SK-N-SH (cell line): Measurements from ENCODE around the gene NMBR. TPM values are rescaled to one million over a fixed set of nuclear protein-coding genes. Genes with fewer than 3 reads are reported as not detected.

ENCODE experiments used
- CTCF ChIA-PET: fragments of 300-600, 350-600 bp; formaldehyde crosslinking; extraction: SDS; loops from one replicate; lab custom pipeline; 2021; lab: Yijun Ruan, JAX
- POLR2A ChIA-PET: fragments of 350-600 bp; sonication (Branson Sonifier 250); formaldehyde crosslinking; extraction: SDS; loops from one replicate; lab custom pipeline; 2020; ENCODE audit warnings: antibody characterized with exemption, inconsistent platforms; lab: Yijun Ruan, JAX
- DNase-seq: peaks from one replicate; pipeline ENCODE4 v3.0.0; 2012
- H2AFZ ChIP-seq: fragments of 200-600 bp; sonication (generic); 2 replicates; pipeline ENCODE4 v1.8.1; 2016; ENCODE audit warnings: antibody characterized with exemption, mild to moderate bottlenecking, low read depth
- H3F3A ChIP-seq: fragments of 200-600 bp; sonication (generic); replicated peaks from 2 replicates; pipeline ENCODE3; 2016; ENCODE audit warnings: antibody characterized with exemption, mild to moderate bottlenecking; ENCODE audit not compliant: insufficient read depth
- H3K27ac ChIP-seq, 2 experiments: fragments of 200-500 bp in 1 of 2; fragments of 200-600 bp in 1 of 2; sonication (Bioruptor generic) in 1 of 2; sonication (generic), shearing (Covaris generic) in 1 of 2; 2 replicates each; pipeline versions ENCODE4 v1.5.1 to v1.6.1; 2014 to 2016; ENCODE audit warnings: low read depth in 2 of 2, inconsistent platforms in 1 of 2, low read length in 1 of 2, mild to moderate bottlenecking in 1 of 2, mixed read lengths in 1 of 2
- H3K27me3 ChIP-seq: fragments of 200-600 bp; sonication (generic), shearing (Covaris generic); 2 replicates; pipeline ENCODE4 v1.6.1; 2016; ENCODE audit warnings: mixed run types; ENCODE audit not compliant: insufficient read depth
- H3K36me3 ChIP-seq, 2 experiments: fragments of 200-500 bp in 1 of 2; fragments of 200-600 bp in 1 of 2; sonication (Bioruptor generic) in 1 of 2; sonication (generic) in 1 of 2; replicated peaks in 1 of 2; 2 replicates each; pipeline versions ENCODE3 to v1.5.1; 2014 to 2016; ENCODE audit warnings: low read length in 1 of 2, mild to moderate bottlenecking in 1 of 2; ENCODE audit not compliant: insufficient read depth in 2 of 2, control insufficient read depth in 1 of 2
- H3K4me1 ChIP-seq, 2 experiments: fragments of 200-500 bp in 1 of 2; fragments of 200-600 bp in 1 of 2; sonication (Bioruptor generic) in 1 of 2; sonication (generic), shearing (Covaris generic) in 1 of 2; 2 replicates each; pipeline versions ENCODE4 v1.5.1 to v1.6.1; 2014 to 2016; ENCODE audit warnings: low read depth in 1 of 2, low read length in 1 of 2, mixed run types in 1 of 2; ENCODE audit not compliant: insufficient read depth in 2 of 2, control insufficient read depth in 1 of 2
- H3K4me2 ChIP-seq: fragments of 200-600 bp; sonication (generic), shearing (Covaris generic); 2 replicates; pipeline ENCODE4 v1.6.1; 2017; ENCODE audit warnings: mixed run types
- H3K4me3 ChIP-seq, 2 experiments: fragments of 200-500 bp in 1 of 2; fragments of 200-600 bp in 1 of 2; sonication (Bioruptor generic) in 1 of 2; sonication (generic), shearing (Covaris generic) in 1 of 2; 2 replicates each; pipeline versions ENCODE4 v1.5.1 to v1.8.1; 2014 to 2016; ENCODE audit warnings: low read depth in 2 of 2, inconsistent platforms in 1 of 2, low read length in 1 of 2, mild to moderate bottlenecking in 1 of 2, mixed read lengths in 1 of 2, moderate library complexity in 1 of 2
- H3K79me2 ChIP-seq: fragments of 200-600 bp; sonication (generic); 2 replicates; pipeline ENCODE4 v1.8.1; 2017; ENCODE audit warnings: mild to moderate bottlenecking; ENCODE audit not compliant: insufficient read depth
- H3K9ac ChIP-seq: fragments of 200-600 bp; sonication (generic); 2 replicates; pipeline ENCODE4 v1.6.1; 2017; ENCODE audit warnings: mixed run types
- H3K9me2 ChIP-seq: fragments of 200-600 bp; sonication (generic); 2 replicates; pipeline ENCODE4 v1.6.1; 2017; ENCODE audit warnings: mixed run types
- H3K9me3 ChIP-seq: fragments of 200-600 bp; sonication (generic); 2 replicates; pipeline ENCODE4 v1.6.1; 2017; ENCODE audit warnings: mixed run types, mild to moderate bottlenecking, moderate library complexity
- H4K20me1 ChIP-seq: fragments of 200-600 bp; sonication (generic); 2 replicates; pipeline ENCODE4 v1.6.1; 2017; ENCODE audit warnings: mild to moderate bottlenecking, mixed run types; ENCODE audit not compliant: insufficient read depth
- CHD2 ChIP-seq: fragments of 150-350 bp; IDR thresholded peaks from 2 replicates; pipeline ENCODE4 v1.6.1; 2018; ENCODE audit warnings: low read length; ENCODE audit not compliant: partially characterized antibody
- CTCF ChIP-seq: fragments of 200-600 bp; sonication (generic); IDR thresholded peaks from 2 replicates; pipeline ENCODE4 v1.6.1; 2017; ENCODE audit warnings: antibody characterized with exemption, mild to moderate bottlenecking, moderate library complexity
- EP300 ChIP-seq, 2 experiments: IDR thresholded peaks; 2 replicates each; pipeline versions ENCODE4 v1.4.0 to v1.6.1; 2012; ENCODE audit warnings: borderline replicate concordance in 1 of 2, low read depth in 1 of 2, low read length in 1 of 2
- EZH2phosphoT487 ChIP-seq: fragments of 200-600 bp; sonication (generic); IDR thresholded peaks from 2 replicates; pipeline ENCODE4 v1.6.1; 2017; ENCODE audit warnings: low read depth, mixed run types, mild to moderate bottlenecking, antibody characterized with exemption, moderate library complexity, borderline replicate concordance
- FOXJ3 ChIP-seq: sonication (generic); formaldehyde crosslinking; IDR thresholded peaks from 2 replicates; pipeline ENCODE4 v1.5.1; 2020; ENCODE audit warnings: mild to moderate bottlenecking, missing genetic modification reagents
- GABPA ChIP-seq: IDR thresholded peaks from 2 replicates; pipeline ENCODE4 v1.4.0; 2012; ENCODE audit warnings: low read depth, mild to moderate bottlenecking
- MXI1 ChIP-seq: IDR thresholded peaks from 2 replicates; pipeline ENCODE4 v1.6.1; 2012; ENCODE audit warnings: mild to moderate bottlenecking, low read depth, low read length, improper control_type of control experiment
- POLR2AphosphoS5 ChIP-seq: IDR thresholded peaks from 2 replicates; pipeline ENCODE4 v1.6.1; 2012; ENCODE audit warnings: low read depth, low read length
- RAD21 ChIP-seq: IDR thresholded peaks from 2 replicates; pipeline ENCODE4 v1.6.1; 2012; ENCODE audit warnings: mild to moderate bottlenecking, low read length
- RCOR1 ChIP-seq: fragments of 150-350 bp; IDR thresholded peaks from 2 replicates; pipeline ENCODE4 v1.6.1; 2017; ENCODE audit warnings: antibody characterized with exemption, low read length
- RFX5 ChIP-seq: IDR thresholded peaks from 2 replicates; pipeline ENCODE4 v1.6.1; 2012; ENCODE audit warnings: mild to moderate bottlenecking, improper control_type of control experiment, low read length
- RXRA ChIP-seq: IDR thresholded peaks from 2 replicates; pipeline ENCODE4 v1.4.0; 2012; ENCODE audit warnings: low read depth, mild to moderate bottlenecking, borderline replicate concordance
- SMC3 ChIP-seq: IDR thresholded peaks from 2 replicates; pipeline ENCODE4 v1.6.1; 2012; ENCODE audit warnings: low read depth, low read length, improper control_type of control experiment
- TAF1 ChIP-seq: IDR thresholded peaks from 2 replicates; pipeline ENCODE4 v1.6.1; 2012; ENCODE audit warnings: low read depth, mild to moderate bottlenecking, low read length, moderate library complexity, borderline replicate concordance
- TCF12 ChIP-seq: IDR thresholded peaks from 2 replicates; pipeline ENCODE4 v1.4.0; 2012
- TEAD4 ChIP-seq: IDR thresholded peaks from 2 replicates; pipeline ENCODE4 v1.4.0; 2012; ENCODE audit warnings: mild to moderate bottlenecking, borderline replicate concordance; ENCODE audit not compliant: insufficient read depth
- USF2 ChIP-seq: fragments of 150-350 bp; IDR thresholded peaks from 2 replicates; pipeline ENCODE4 v1.6.1; 2017; ENCODE audit warnings: antibody characterized with exemption, low read length, low read depth, borderline replicate concordance
- WGBS: methylation state at CpG from one replicate; pipeline ENCODE4 v1.1.6; 2017; ENCODE audit warnings: low lambda C conversion rate; 5-methylcytosine and 5-hydroxymethylcytosine counted together
- polyA plus RNA-seq, 3 experiments: library from polyadenylated mRNA; depleted of rRNA; stranded (reverse); fragments of >200 nt; gene quantifications; 2 replicates each; pipeline ENCODE4 v1.2.3, GENCODE V29; 2012
- TF ChIP-seq, protein P1 (sequence below): IDR thresholded peaks from 2 replicates; pipeline ENCODE4; 2012
- TF ChIP-seq, protein P2 (sequence below): IDR thresholded peaks from 2 replicates; pipeline ENCODE4 v1.4.0; 2012; ENCODE audit warnings: low read depth, borderline replicate concordance

NMBR gene
- polyA plus RNA-seq, 1 of the 3 experiments (the other 2 are of a cell fraction), result not detected

DNA sequence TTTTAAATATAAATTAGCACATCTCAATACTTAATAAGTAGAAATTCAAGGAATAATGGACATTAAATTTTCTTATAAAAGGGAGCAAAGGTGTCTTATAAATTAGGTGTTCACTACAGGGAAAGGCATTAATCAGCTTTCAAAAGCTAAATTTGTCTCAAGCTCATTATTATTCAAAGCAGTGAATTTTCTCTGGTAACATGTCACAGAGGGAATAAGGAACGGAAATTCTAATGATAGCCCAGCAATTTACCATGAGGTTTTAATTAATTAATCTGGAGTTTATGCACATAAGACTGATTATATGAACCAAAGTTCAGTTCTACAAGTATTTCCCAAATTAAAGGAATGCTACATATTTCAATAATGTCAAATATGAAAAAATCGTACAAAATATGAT lies 29.6 kb downstream of the NMBR start:
- H3K9me3 ChIP-seq, result no peaks in the 10 kb centered on the region
- no peak overlapping the region for H3K4me2 ChIP-seq
- H3K9ac ChIP-seq, result no peak overlapping the region
- CTCF ChIA-PET, result interaction anchor here (1.6 kb wide), 1 partner anchor 128 kb away, joined by 4 read pairs; no protein-coding TSS in a partner anchor
- no peaks in the 10 kb centered on the region for H3K27me3 ChIP-seq
- H3K79me2 ChIP-seq, result no peaks in the 10 kb centered on the region
- no peaks in the 10 kb centered on the region for H4K20me1 ChIP-seq
- H3K27ac ChIP-seq, result no peak overlapping the region
- no peaks in the 10 kb centered on the region for H3K36me3 ChIP-seq
- no peaks in the 10 kb centered on the region for H3K9me2 ChIP-seq
- no peak overlapping the region for H2AFZ ChIP-seq
- DNase-seq, result no peak
- TF ChIP-seq SMC3 (no peak), RFX5 (no peak), RCOR1 (no peak), FOXJ3 (CRISPR knock-in tag) (no peak), EZH2phosphoT487 (no peak), CHD2 (no peak)
- TF ChIP-seq, protein P1, sequence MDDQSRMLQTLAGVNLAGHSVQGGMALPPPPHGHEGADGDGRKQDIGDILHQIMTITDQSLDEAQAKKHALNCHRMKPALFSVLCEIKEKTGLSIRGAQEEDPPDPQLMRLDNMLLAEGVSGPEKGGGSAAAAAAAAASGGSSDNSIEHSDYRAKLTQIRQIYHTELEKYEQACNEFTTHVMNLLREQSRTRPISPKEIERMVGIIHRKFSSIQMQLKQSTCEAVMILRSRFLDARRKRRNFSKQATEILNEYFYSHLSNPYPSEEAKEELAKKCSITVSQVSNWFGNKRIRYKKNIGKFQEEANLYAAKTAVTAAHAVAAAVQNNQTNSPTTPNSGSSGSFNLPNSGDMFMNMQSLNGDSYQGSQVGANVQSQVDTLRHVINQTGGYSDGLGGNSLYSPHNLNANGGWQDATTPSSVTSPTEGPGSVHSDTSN, result no peak
- POLR2A ChIA-PET, result no interaction called here
- H3K4me1 ChIP-seq, result no peaks in the 10 kb centered on the region
- no peak overlapping the region for H3K4me3 ChIP-seq
- WGBS, result 5% methylated on average over 2 of the region's 2 CpGs
- no peaks in the 10 kb centered on the region for H3F3A ChIP-seq

DNA sequence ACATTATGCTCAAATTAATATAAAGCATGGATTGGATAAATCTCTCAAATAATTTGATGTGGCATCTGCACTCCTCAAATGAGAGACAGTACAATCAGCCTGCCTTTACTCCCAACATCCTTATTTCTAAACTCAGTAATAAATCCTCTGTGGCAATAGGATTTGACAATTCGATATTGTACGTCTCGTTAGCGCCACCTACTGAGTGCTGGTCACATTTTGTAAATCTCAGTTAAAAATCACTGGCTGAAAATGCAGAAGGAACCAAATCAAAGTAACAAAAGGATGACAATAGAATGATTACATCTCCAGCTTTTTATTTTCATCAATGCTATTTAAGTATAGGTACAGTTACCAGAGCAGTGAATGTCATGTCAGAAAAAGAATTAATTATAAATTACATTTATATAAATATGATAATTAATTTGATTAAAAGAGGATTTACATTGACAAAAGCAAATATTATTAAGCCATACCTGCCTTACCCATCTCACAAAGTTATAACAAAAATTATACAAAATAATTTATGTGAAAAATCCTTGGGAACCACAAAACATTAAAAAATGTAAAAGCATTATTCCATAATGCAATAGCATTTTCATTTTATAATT lies 34.4 kb downstream of the NMBR start:
- WGBS, result 0% methylated on average over 4 of the region's 4 CpGs
- CTCF ChIA-PET, result interaction anchor here (0.6 to 3.0 kb wide), 21 partner anchors 8 to 436 kb away, joined by 3 to 26 read pairs (median 4); no protein-coding TSS in a partner anchor
- H3K9me2 ChIP-seq, result no peaks in the 10 kb centered on the region
- TF ChIP-seq RAD21 (peak; percentile 80), POLR2AphosphoS5 (no peak), RXRA (no peak), SMC3 (peak; percentile 47), TCF12 (no peak), EZH2phosphoT487 (no peak), TAF1 (no peak), USF2 (no peak), RCOR1 (0 out of 2 replicates have a peak, but pooled peaks have one; percentile 16), CTCF (peak; percentile 81), TEAD4 (no peak), EP300 (IDR thresholded peaks at IDR 0.05; ENCODE audit: borderline replicate concordance in 1 of 2, low read depth in 1 of 2, low read length in 1 of 2) (no peak), GABPA (no peak), MXI1 (no peak)
- TF ChIP-seq, protein P1, result peak; percentile 70
- TF ChIP-seq, protein P2, sequence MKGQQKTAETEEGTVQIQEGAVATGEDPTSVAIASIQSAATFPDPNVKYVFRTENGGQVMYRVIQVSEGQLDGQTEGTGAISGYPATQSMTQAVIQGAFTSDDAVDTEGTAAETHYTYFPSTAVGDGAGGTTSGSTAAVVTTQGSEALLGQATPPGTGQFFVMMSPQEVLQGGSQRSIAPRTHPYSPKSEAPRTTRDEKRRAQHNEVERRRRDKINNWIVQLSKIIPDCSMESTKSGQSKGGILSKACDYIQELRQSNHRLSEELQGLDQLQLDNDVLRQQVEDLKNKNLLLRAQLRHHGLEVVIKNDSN, result no peak

More for the DNA sequence above, 34.4 kb downstream of the NMBR start:
- POLR2A ChIA-PET, result no interaction called here
- H3K4me3 ChIP-seq, result no peak overlapping the region
- no peaks in the 10 kb centered on the region for H3K4me1 ChIP-seq
- H3K79me2 ChIP-seq, result no peaks in the 10 kb centered on the region
- H2AFZ ChIP-seq, result no peak overlapping the region
- H3K4me2 ChIP-seq, result no peak overlapping the region
- no peak overlapping the region for H3K9ac ChIP-seq
- H3K27ac ChIP-seq, result no peak overlapping the region
- H3K27me3 ChIP-seq, result no peaks in the 10 kb centered on the region
- no peaks in the 10 kb centered on the region for H3K36me3 ChIP-seq
- no peaks in the 10 kb centered on the region for H4K20me1 ChIP-seq
- H3F3A ChIP-seq, result no peaks in the 10 kb centered on the region
- DNase-seq, result peak; percentile 29
- H3K9me3 ChIP-seq, result no peaks in the 10 kb centered on the region
